Panc1 (cell line): ENCODE results near the gene FSD1. TPM values are rescaled to one million over a fixed set of nuclear protein-coding genes. Genes with fewer than 3 reads are reported as not detected.

ENCODE experiments used
- ATAC-seq: fragments of 200-7000 bp; cut with Tn5 transposase; 2 replicates; pipeline ENCODE4 v1.9.1; 2020; ENCODE audit warnings: mild to moderate bottlenecking, moderate library complexity
- BruUV-seq: library from RNA; stranded (reverse); fragments of 400-500 nt; replicated peaks from 2 replicates; lab custom pipeline; 2021; lab: Mats Ljungman, UMichigan
- CTCF ChIA-PET: fragments of 300-600 bp; sonication (Branson Sonifier 250); formaldehyde crosslinking; loops from one replicate; lab custom pipeline; 2022; ENCODE audit warnings: antibody characterized with exemption; lab: Charles Lee
- POLR2A ChIA-PET: fragments of 300-600 bp; sonication (Branson Sonifier 250); formaldehyde crosslinking; loops from one replicate; lab custom pipeline; 2022; ENCODE audit warnings: antibody characterized with exemption; lab: Charles Lee
- DNase-seq: peaks from one replicate; pipeline ENCODE4 v3.0.0-alpha.2; 2010; ENCODE audit warnings: low read depth, low spot score
- H3K27ac ChIP-seq: 2 replicates; pipeline ENCODE4 v1.5.1; 2011; ENCODE audit warnings: mild to moderate bottlenecking, low read length, inconsistent platforms
- H3K27me3 ChIP-seq: fragments of 200-500 bp; sonication (Bioruptor generic); 2 replicates; pipeline ENCODE4 v1.6.0; 2014; ENCODE audit warnings: low read length, inconsistent platforms; ENCODE audit not compliant: control insufficient read depth, insufficient read depth
- H3K36me3 ChIP-seq: fragments of 200-500 bp; sonication (Bioruptor generic); 2 replicates; pipeline ENCODE4 v1.5.1; 2014; ENCODE audit warnings: inconsistent platforms, mild to moderate bottlenecking, low read length, moderate library complexity; ENCODE audit not compliant: control insufficient read depth, insufficient read depth
- H3K4me1 ChIP-seq: 2 replicates; pipeline ENCODE4 v1.5.1; 2011; ENCODE audit warnings: inconsistent platforms, mild to moderate bottlenecking, low read length, moderate library complexity; ENCODE audit not compliant: control insufficient read depth, insufficient read depth
- H3K4me3 ChIP-seq, 2 experiments: 2 replicates each; pipeline ENCODE4 v1.5.1; 2011 to 2012; ENCODE audit warnings: low read depth in 2 of 2, low read length in 2 of 2, mild to moderate bottlenecking in 2 of 2, inconsistent platforms in 1 of 2, moderate library complexity in 1 of 2
- H3K9me3 ChIP-seq: fragments of 200-500 bp; sonication (Bioruptor generic); 2 replicates; pipeline ENCODE4 v1.5.1; 2014; ENCODE audit warnings: low read depth, mild to moderate bottlenecking, inconsistent platforms, low read length, moderate library complexity; ENCODE audit not compliant: control insufficient read depth, insufficient read depth
- CTCF ChIP-seq: fragments of 450-650 bp; IDR thresholded peaks from 2 replicates; pipeline ENCODE4 v1.5.1; 2017; ENCODE audit warnings: mild to moderate bottlenecking
- POLR2AphosphoS5 ChIP-seq: IDR thresholded peaks from 2 replicates; pipeline ENCODE4 v1.6.1; 2012; ENCODE audit warnings: mild to moderate bottlenecking, low read depth, low read length, moderate library complexity
- REST ChIP-seq, 2 experiments: IDR thresholded peaks; 2 replicates each; pipeline ENCODE4 v1.6.1; 2011 to 2012; ENCODE audit warnings: low read depth in 2 of 2, control low read depth in 1 of 2, low read length in 1 of 2, mild to moderate bottlenecking in 1 of 2, moderate library complexity in 1 of 2; ENCODE audit not compliant: insufficient read depth in 1 of 2
- SIN3A ChIP-seq: IDR thresholded peaks from 2 replicates; pipeline ENCODE4 v1.6.1; 2012; ENCODE audit warnings: low read depth, mild to moderate bottlenecking, low read length, moderate library complexity, borderline replicate concordance; ENCODE audit not compliant: insufficient read depth
- TCF7L2 ChIP-seq: IDR thresholded peaks from 2 replicates; pipeline ENCODE4 v1.6.1; 2011; ENCODE audit warnings: mild to moderate bottlenecking, low read depth, low read length, inconsistent platforms
- in situ Hi-C: cut with HindIII; loops from 2 replicates; pipeline ENCODE4 v1.10.0; 2016; ENCODE audit warnings: low sequenced_read_pairs, low pct_unique_long_range_greater_than_20kb
- intact Hi-C: fragments of 100-400 bp; cut with micrococcal nuclease; formaldehyde crosslinking; loops from one replicate; pipeline ENCODE4 v1.10.0; 2022; ENCODE audit not compliant: unreplicated experiment
- total RNA-seq: library from RNA; stranded (reverse); gene quantifications from one replicate; pipeline ENCODE4 v1.2.1, GENCODE V29; 2021; ENCODE audit not compliant: unreplicated experiment

The FSD1 gene
- total RNA-seq, 1 experiment from 2014 or later = 12.1 TPM

GRCh38 chr19:4337906-4338440, 33.6 kb downstream of the FSD1 start:
- no peaks in the 10 kb centered on the region for H3K27me3 ChIP-seq
- H3K36me3 ChIP-seq = no peaks in the 10 kb centered on the region
- CTCF ChIA-PET = interaction anchor here (1.5 kb wide), 1 partner anchor 71 kb away, joined by 11 read pairs; no protein-coding TSS in a partner anchor
- POLR2A ChIA-PET = no interaction called here
- peak overlapping the region; percentile 72; the same call in 1 of the 2 replicates for H3K27ac ChIP-seq
- H3K4me3 ChIP-seq = peak overlapping the region; percentile 38 to 67
- in situ Hi-C loops = no loop called here
- no TSS peak for BruUV-seq
- no peak for DNase-seq
- TF ChIP-seq SIN3A (no peak), POLR2AphosphoS5 (no peak), TCF7L2 (no peak), CTCF (no peak), REST (IDR thresholded peaks at IDR 0.05; ENCODE audit: insufficient read depth in 1 of 2, low read depth in 2 of 2, low read length in 1 of 2) (no peak)
- H3K4me1 ChIP-seq = peaks cover 4% of the 10 kb centered on the region
- no peak for ATAC-seq
- intact Hi-C loops = no loop called here
- H3K9me3 ChIP-seq = no peaks in the 10 kb centered on the region

GRCh38 chr19:4338441-4339355, 34.3 kb downstream of the FSD1 start, which contains the start of gene STAP2:
TSS of gene STAP2 (minus strand) at chr19:4338827. CDS start at chr19:4338753, 74 bp downstream.
- peaks cover 4% of the 10 kb centered on the region for H3K4me1 ChIP-seq
- H3K4me3 ChIP-seq = peak within 1 kb of the TSS; percentile 38 to 67
- TF ChIP-seq REST (IDR thresholded peaks at IDR 0.05; ENCODE audit: insufficient read depth in 1 of 2, low read depth in 2 of 2, low read length in 1 of 2) = no peak
- TF ChIP-seq CTCF = no peak
- no peak for TF ChIP-seq TCF7L2
- no peak for TF ChIP-seq POLR2AphosphoS5
- no peak for TF ChIP-seq SIN3A
- H3K27ac ChIP-seq = peak within 1 kb of the TSS; percentile 72; the same call in 1 of the 2 replicates
- no TSS peak for BruUV-seq
- H3K9me3 ChIP-seq = no peaks in the 10 kb centered on the region
- POLR2A ChIA-PET = no interaction called here
- intact Hi-C loops (no loop called here), in situ Hi-C loops (no loop called here)
- H3K27me3 ChIP-seq = no peaks in the 10 kb centered on the region
- ATAC-seq (no peak), DNase-seq (no peak)
- CTCF ChIA-PET = interaction anchor here (0.6 to 1.5 kb wide), 2 partner anchors 13 to 72 kb away, joined by 5 to 11 read pairs; no protein-coding TSS in a partner anchor
- H3K36me3 ChIP-seq = no peaks in the 10 kb centered on the region
